GM12878 (cell line): ENCODE results near the gene ITSN1. TPM values are rescaled to one million over a fixed set of nuclear protein-coding genes. Genes with fewer than 3 reads are reported as not detected.

Source experiments
- ATAC-seq: fragments of 200-7000 bp; cut with Tn5 transposase; 3 replicates; pipeline ENCODE4 v1.9.1; 2020; ENCODE audit warnings: mild to moderate bottlenecking, moderate library complexity
- BruUV-seq: library from RNA; stranded (reverse); fragments of 400-500 nt; replicated peaks from 2 replicates; lab custom pipeline; 2021; lab: Mats Ljungman, UMichigan
- CTCF ChIA-PET: fragments of 300-600 bp; sonication (Branson Sonifier 250); formaldehyde crosslinking; extraction: SDS; loops from one replicate; lab custom pipeline; 2021; ENCODE audit warnings: inconsistent platforms; lab: Yijun Ruan, JAX
- POLR2A ChIA-PET: fragments of 350-600 bp; formaldehyde crosslinking; extraction: SDS; loops from one replicate; lab custom pipeline; 2021; ENCODE audit warnings: inconsistent platforms; lab: Charles Lee
- RAD21 ChIA-PET: fragments of 300-600 bp; sonication (Branson Sonifier 250); formaldehyde crosslinking; loops from one replicate; lab custom pipeline; 2023; ENCODE audit warnings: antibody characterized with exemption; ENCODE audit not compliant: unreplicated experiment; lab: Charles Lee
- SMC1A ChIA-PET: fragments of 300-600 bp; sonication (Branson Sonifier 250); formaldehyde crosslinking; loops from one replicate; lab custom pipeline; 2023; ENCODE audit not compliant: unreplicated experiment, uncharacterized antibody; lab: Charles Lee
- DNase-seq: peaks from one replicate; pipeline ENCODE4 v3.0.0-alpha.2; 2011; ENCODE audit warnings: low read depth, low spot score
- FAIRE-seq: peaks from 3 replicates; lab custom pipeline; 2011; peaks lifted over from hg19 to GRCh38; lab: Jason Lieb, UNC
- H2AFZ ChIP-seq: 2 replicates; pipeline ENCODE4 v1.6.0; 2011; ENCODE audit warnings: low read depth, low read length, control low read depth; ENCODE audit not compliant: control insufficient read depth
- H3K27ac ChIP-seq: 2 replicates; pipeline ENCODE4 v1.5.1; 2011; ENCODE audit warnings: control low read depth; ENCODE audit not compliant: control insufficient read depth, insufficient read depth
- H3K27me3 ChIP-seq, 2 experiments: replicated peaks in 1 of 2; 2 replicates each; pipeline versions ENCODE4 v1.6.0 to v1.6.1; 2011; ENCODE audit warnings: low read length in 1 of 2; ENCODE audit not compliant: control insufficient read depth in 2 of 2, insufficient read depth in 2 of 2
- H3K36me3 ChIP-seq, 2 experiments: 2 replicates each; pipeline ENCODE4 v1.5.1; 2011; ENCODE audit warnings: low read length in 1 of 2; ENCODE audit not compliant: control insufficient read depth in 2 of 2, insufficient read depth in 2 of 2
- H3K4me1 ChIP-seq: 2 replicates; pipeline ENCODE4 v1.6.1; 2011; ENCODE audit warnings: mild to moderate bottlenecking, low read length, moderate library complexity, mixed read lengths; ENCODE audit not compliant: control insufficient read depth, insufficient read depth
- H3K4me2 ChIP-seq: 2 replicates; pipeline ENCODE4 v1.6.0; 2011; ENCODE audit warnings: control low read depth; ENCODE audit not compliant: control insufficient read depth, insufficient read depth
- H3K4me3 ChIP-seq: fragments of 200-600 bp; sonication (generic); 2 replicates; pipeline ENCODE4 v1.5.1; 2016
- H3K79me2 ChIP-seq: 2 replicates; pipeline ENCODE4 v1.6.0; 2011; ENCODE audit warnings: low read length; ENCODE audit not compliant: control insufficient read depth, insufficient read depth
- H3K9ac ChIP-seq: 2 replicates; pipeline ENCODE4 v1.8.0; 2011; ENCODE audit warnings: low read length, control low read depth, mixed read lengths; ENCODE audit not compliant: control insufficient read depth, insufficient read depth
- H3K9me3 ChIP-seq: replicated peaks from 3 replicates; pipeline ENCODE4 v1.5.1; 2011; ENCODE audit warnings: mild to moderate bottlenecking, low read length; ENCODE audit not compliant: control insufficient read depth, insufficient read depth
- H4K20me1 ChIP-seq: 2 replicates; pipeline ENCODE4 v1.6.0; 2011; ENCODE audit not compliant: control insufficient read depth, insufficient read depth
- BHLHE40 ChIP-seq, 2 experiments: fragments of 450-650 bp in 1 of 2; IDR thresholded peaks; 2 replicates each; pipeline ENCODE4 v1.6.1; 2011 to 2017; ENCODE audit warnings: low read depth in 2 of 2, borderline replicate concordance in 1 of 2, improper control_type of control experiment in 1 of 2, low read length in 1 of 2, mild to moderate bottlenecking in 1 of 2
- CBX3 ChIP-seq: fragments of 200-600 bp; sonication (generic); IDR thresholded peaks from 2 replicates; pipeline ENCODE4 v1.6.1; 2016; ENCODE audit warnings: low read depth, borderline replicate concordance
- EGR1 ChIP-seq, 2 experiments: IDR thresholded peaks; 1 replicate in 1 of 2; 2 replicates in 1 of 2; pipeline ENCODE4 v1.6.1; 2011 to 2012; ENCODE audit warnings: low read depth in 2 of 2, low read length in 2 of 2, borderline replicate concordance in 1 of 2, mild to moderate bottlenecking in 1 of 2, moderate library complexity in 1 of 2
- IRF4 ChIP-seq: IDR thresholded peaks from 2 replicates; pipeline ENCODE4 v1.6.1; 2011; ENCODE audit warnings: low read depth, low read length
- JUND ChIP-seq: IDR thresholded peaks from 2 replicates; pipeline ENCODE4 v1.6.1; 2012; ENCODE audit warnings: low read depth, mild to moderate bottlenecking, low read length, improper control_type of control experiment, moderate library complexity
- MEF2A ChIP-seq: IDR thresholded peaks from 2 replicates; pipeline ENCODE4 v1.6.1; 2011; ENCODE audit warnings: low read depth, mild to moderate bottlenecking, low read length, moderate library complexity; ENCODE audit not compliant: insufficient read depth
- MEF2B ChIP-seq: fragments of 450-650 bp; IDR thresholded peaks from 2 replicates; pipeline ENCODE4 v1.6.1; 2018; ENCODE audit warnings: mild to moderate bottlenecking, moderate library complexity; ENCODE audit not compliant: partially characterized antibody, poor library complexity, severe bottlenecking
- MTA3 ChIP-seq: IDR thresholded peaks from 2 replicates; pipeline ENCODE4 v1.6.1; 2012; ENCODE audit warnings: low read length, inconsistent platforms, borderline replicate concordance
- NFYB ChIP-seq: IDR thresholded peaks from 2 replicates; pipeline ENCODE4 v1.6.1; 2011; ENCODE audit warnings: low read depth, mild to moderate bottlenecking, low read length, improper control_type of control experiment, moderate library complexity; ENCODE audit not compliant: insufficient read depth
- NR2F1 ChIP-seq: fragments of 450-650 bp; conservative IDR thresholded peaks from 2 replicates; pipeline ENCODE4 v1.6.1; 2017; ENCODE audit warnings: mild to moderate bottlenecking
- STAT3 ChIP-seq: IDR thresholded peaks from 2 replicates; pipeline ENCODE4 v1.6.1; 2011; ENCODE audit warnings: low read depth, low read length, improper control_type of control experiment
- YBX1 ChIP-seq: fragments of 450-650 bp; IDR thresholded peaks from 2 replicates; pipeline ENCODE4 v1.6.1; 2016; ENCODE audit warnings: antibody characterized with exemption
- ZNF217 ChIP-seq: fragments of 450-650 bp; IDR thresholded peaks from 2 replicates; pipeline ENCODE4 v1.6.1; 2017; ENCODE audit warnings: antibody characterized with exemption, mild to moderate bottlenecking
- ZNF622 ChIP-seq: fragments of 450-650 bp; IDR thresholded peaks from 2 replicates; pipeline ENCODE4 v1.6.1; 2017; ENCODE audit warnings: mild to moderate bottlenecking, inconsistent platforms
- ZSCAN29 ChIP-seq: fragments of 450-650 bp; IDR thresholded peaks from 2 replicates; pipeline ENCODE4 v1.6.1; 2017; ENCODE audit warnings: mild to moderate bottlenecking, moderate library complexity
- WGBS: methylation state at CpG from one replicate; pipeline ENCODE4 v1.1.6; 2016; ENCODE audit warnings: low lambda C conversion rate; ENCODE audit not compliant: insufficient replicate concordance, insufficient coverage; ENCODE audit errors: missing lambda C conversion rate; 5-methylcytosine and 5-hydroxymethylcytosine counted together
- in situ Hi-C: fragments of 300-500 bp; cut with MboI; formaldehyde crosslinking; loops from 9 replicates; pipeline ENCODE4 v1.14.3; 2018; ENCODE audit warnings: mixed read lengths
- intact Hi-C: fragments of 100-400 bp; cut with micrococcal nuclease; formaldehyde crosslinking; loops from one replicate; pipeline ENCODE4 v1.14.2; 2022; ENCODE audit not compliant: unreplicated experiment
- polyA plus RNA-seq, 11 experiments: library from polyadenylated mRNA; depleted of rRNA in 4 of 11; unstranded in 6 of 11; stranded (reverse) in 5 of 11; fragments of >200 nt; fragmentation: Nextera tagmentation in 4 of 11; fragmentation: Illumina TruSeq in 1 of 11; extraction: Ambion mirVana in 4 of 11; extraction: Trizol in 1 of 11; gene quantifications; 1 replicate in 1 of 11; 2 replicates in 10 of 11; pipeline versions ENCODE4 v1.2.1 to v1.2.3, GENCODE V29; 2011 to 2016; ENCODE audit warnings: inconsistent platforms in 2 of 11, missing spikeins in 2 of 11, low read depth in 1 of 11
- total RNA-seq, 4 experiments: library from RNA; depleted of rRNA in 3 of 4; stranded (reverse); fragments of >200 nt in 3 of 4; fragmentation: Illumina TruSeq in 1 of 4; extraction: Trizol in 1 of 4; gene quantifications; 2 replicates each; pipeline versions ENCODE4 v1.2.1 to v1.2.3, GENCODE V29; 2013 to 2021
- TF ChIP-seq, protein P1 (sequence below): fragments of 450-650 bp; conservative IDR thresholded peaks from 2 replicates; pipeline ENCODE4 v1.6.1; 2017; ENCODE audit warnings: mild to moderate bottlenecking, moderate library complexity

The ITSN1 gene
- total and polyA plus RNA-seq, 10 of the 15 experiments (the other 5 are each of a cell fraction or from before 2014, with no cell fraction given), result 0.89 to 10.6 (median 4.8) TPM

DNA sequence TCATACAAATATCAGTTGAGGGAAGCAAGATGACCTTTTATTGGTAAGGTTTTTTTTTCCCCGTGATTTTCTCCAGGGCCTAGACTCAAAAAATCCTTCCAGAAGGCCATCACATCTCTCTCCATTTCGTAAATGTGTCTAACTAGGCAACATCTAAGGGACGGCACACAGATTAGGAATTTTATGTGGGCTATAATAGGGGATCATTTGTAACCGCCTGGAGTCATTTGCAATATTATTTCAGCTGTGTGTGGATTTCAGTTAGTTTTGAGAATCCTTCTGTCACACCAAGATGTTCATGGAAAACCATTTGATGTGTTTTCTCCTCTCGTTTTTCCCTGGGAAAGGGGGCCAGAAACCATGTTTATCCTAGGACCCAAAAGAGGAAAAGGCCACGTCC, 210.2 kb downstream of the ITSN1 start:
- no TSS peak for BruUV-seq
- no peak for FAIRE-seq
- intact Hi-C loops (no loop called here), in situ Hi-C loops (no loop called here)
- Histone ChIP-seq H3K27ac (no peak overlapping the region), H3K4me3 (no peak overlapping the region), H3K9ac (no peak overlapping the region), H3K79me2 (no peaks in the 10 kb centered on the region), H3K4me1 (no peaks in the 10 kb centered on the region), H3K9me3 (no peaks in the 10 kb centered on the region), H3K27me3 (no peaks in the 10 kb centered on the region), H2AFZ (no peak overlapping the region), H3K4me2 (no peak overlapping the region), H3K36me3 (no peaks in the 10 kb centered on the region), H4K20me1 (no peaks in the 10 kb centered on the region)
- 9% methylated on average over 6 of the region's 6 CpGs for WGBS
- ChIA-PET POLR2A (no interaction called here), CTCF (no interaction called here), RAD21 (no interaction called here), SMC1A (no interaction called here)
- DNase-seq, result no peak
- TF ChIP-seq ZNF217, result no peak
- TF ChIP-seq JUND, result no peak
- TF ChIP-seq IRF4, result no peak
- no peak for TF ChIP-seq MEF2A
- TF ChIP-seq MTA3, result no peak
- TF ChIP-seq STAT3, result no peak
- TF ChIP-seq BHLHE40 (IDR thresholded peaks at IDR 0.05; ENCODE audit: borderline replicate concordance in 1 of 2, low read depth in 2 of 2, low read length in 1 of 2), result no peak
- no peak for TF ChIP-seq NR2F1
- TF ChIP-seq MEF2B, result no peak
- TF ChIP-seq, protein P1, sequence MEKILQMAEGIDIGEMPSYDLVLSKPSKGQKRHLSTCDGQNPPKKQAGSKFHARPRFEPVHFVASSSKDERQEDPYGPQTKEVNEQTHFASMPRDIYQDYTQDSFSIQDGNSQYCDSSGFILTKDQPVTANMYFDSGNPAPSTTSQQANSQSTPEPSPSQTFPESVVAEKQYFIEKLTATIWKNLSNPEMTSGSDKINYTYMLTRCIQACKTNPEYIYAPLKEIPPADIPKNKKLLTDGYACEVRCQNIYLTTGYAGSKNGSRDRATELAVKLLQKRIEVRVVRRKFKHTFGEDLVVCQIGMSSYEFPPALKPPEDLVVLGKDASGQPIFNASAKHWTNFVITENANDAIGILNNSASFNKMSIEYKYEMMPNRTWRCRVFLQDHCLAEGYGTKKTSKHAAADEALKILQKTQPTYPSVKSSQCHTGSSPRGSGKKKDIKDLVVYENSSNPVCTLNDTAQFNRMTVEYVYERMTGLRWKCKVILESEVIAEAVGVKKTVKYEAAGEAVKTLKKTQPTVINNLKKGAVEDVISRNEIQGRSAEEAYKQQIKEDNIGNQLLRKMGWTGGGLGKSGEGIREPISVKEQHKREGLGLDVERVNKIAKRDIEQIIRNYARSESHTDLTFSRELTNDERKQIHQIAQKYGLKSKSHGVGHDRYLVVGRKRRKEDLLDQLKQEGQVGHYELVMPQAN, result no peak
- TF ChIP-seq NFYB, result no peak
- TF ChIP-seq ZNF622, result no peak
- no peak for TF ChIP-seq CBX3
- no peak for TF ChIP-seq YBX1
- TF ChIP-seq ZSCAN29, result no peak
- TF ChIP-seq EGR1 (IDR thresholded peaks at IDR 0.05; ENCODE audit: borderline replicate concordance in 1 of 2, low read depth in 2 of 2, low read length in 2 of 2), result no peak
- ATAC-seq, result no peak
